Fibroblast of lung (primary cell): ENCODE results near the gene PCSK7. TPM values are rescaled to one million over a fixed set of nuclear protein-coding genes. Genes with fewer than 3 reads are reported as not detected.

ENCODE experiments used
- DNase-seq, 2 donors: peaks; one replicate each; pipeline versions ENCODE4 v3.0.0 to v3.0.0-alpha.2; 2010; ENCODE audit warnings: low read depth in 2 of 2
- H2AFZ ChIP-seq: 2 replicates; pipeline ENCODE4 v1.5.1; 2012; ENCODE audit warnings: low read length, control low read depth, inconsistent platforms
- H3K27ac ChIP-seq: 2 replicates; pipeline ENCODE4 v1.5.1; 2011; ENCODE audit warnings: low read length, control low read depth; ENCODE audit not compliant: insufficient read depth
- H3K27me3 ChIP-seq: 2 replicates; pipeline ENCODE4 v1.5.1; 2011; ENCODE audit warnings: mild to moderate bottlenecking, low read length; ENCODE audit not compliant: control insufficient read depth, insufficient read depth
- H3K36me3 ChIP-seq: 2 replicates; pipeline ENCODE4 v1.5.1; 2011; ENCODE audit warnings: low read length; ENCODE audit not compliant: control insufficient read depth, insufficient read depth
- H3K4me1 ChIP-seq: 2 replicates; pipeline ENCODE4 v1.5.1; 2011; ENCODE audit warnings: low read length; ENCODE audit not compliant: control insufficient read depth, insufficient read depth; ENCODE audit errors: extremely low read depth
- H3K4me2 ChIP-seq: 2 replicates; pipeline ENCODE4 v1.5.1; 2011; ENCODE audit warnings: low read length, control low read depth; ENCODE audit not compliant: insufficient read depth; ENCODE audit errors: extremely low read depth
- H3K4me3 ChIP-seq, 4 experiments: fragments of 200-600 bp in 1 of 4; sonication (generic) in 1 of 4; replicated peaks in 1 of 4; 2 replicates each; pipeline ENCODE4 v1.5.1; 2011 to 2016; ENCODE audit warnings: low read length in 4 of 4, low read depth in 3 of 4, mild to moderate bottlenecking in 3 of 4, control low read depth in 2 of 4, inconsistent platforms in 1 of 4, mixed read lengths in 1 of 4; ENCODE audit not compliant: insufficient read depth in 1 of 4; ENCODE audit errors: control extremely low read depth in 1 of 4
- H3K79me2 ChIP-seq: 2 replicates; pipeline ENCODE4 v1.5.1; 2012; ENCODE audit warnings: mild to moderate bottlenecking, low read length, inconsistent platforms; ENCODE audit not compliant: control insufficient read depth, insufficient read depth
- H3K9ac ChIP-seq: 2 replicates; pipeline ENCODE4 v1.5.1; 2011; ENCODE audit warnings: mild to moderate bottlenecking, low read length, control low read depth; ENCODE audit not compliant: insufficient read depth
- H3K9me3 ChIP-seq: 2 replicates; pipeline ENCODE4 v1.5.1; 2012; ENCODE audit warnings: low read depth, low read length; ENCODE audit not compliant: control insufficient read depth, insufficient read depth
- H4K20me1 ChIP-seq: 2 replicates; pipeline ENCODE4 v1.5.1; 2011; ENCODE audit warnings: low read length; ENCODE audit not compliant: control insufficient read depth, insufficient read depth; ENCODE audit errors: extremely low read depth
- CTCF ChIP-seq, 2 donors: IDR thresholded peaks in 1 of 2; conservative IDR thresholded peaks in 1 of 2; 1 replicate in 1 of 2; 2 replicates in 1 of 2; pipeline ENCODE4 v1.5.1; 2011 to 2012; ENCODE audit warnings: low read length in 2 of 2, control low read depth in 1 of 2, inconsistent platforms in 1 of 2, low read depth in 1 of 2, mild to moderate bottlenecking in 1 of 2
- EZH2 ChIP-seq: IDR thresholded peaks from 2 replicates; pipeline ENCODE4 v1.5.1; 2012; ENCODE audit warnings: low read length, control low read depth, mild to moderate bottlenecking; ENCODE audit errors: missing control alignments
- polyA plus RNA-seq, 2 donors: library from polyadenylated mRNA; depleted of rRNA in 1 of 2; stranded (reverse) in 1 of 2; unstranded in 1 of 2; fragments of >200 nt; gene quantifications; 2 replicates each; pipeline ENCODE4 v1.2.1, GENCODE V29; 2011 to 2012; ENCODE audit warnings: missing spikeins in 1 of 2
- total RNA-seq: library from RNA; depleted of rRNA; stranded (reverse); fragments of >200 nt; gene quantifications from 2 replicates; pipeline ENCODE4 v1.2.1, GENCODE V29; 2014

The PCSK7 gene
- total and polyA plus RNA-seq, 2 donors (not counting 1 experiment from before 2014, with no cell fraction given) = 26.8 to 38.3 TPM

- H3K79me2 ChIP-seq = no peaks in the 10 kb centered on the region
- H4K20me1 ChIP-seq = no peaks in the 10 kb centered on the region
- no peak overlapping the region for H3K4me2 ChIP-seq
- H3K27me3 ChIP-seq = no peaks in the 10 kb centered on the region
- DNase-seq = no peak
- TF ChIP-seq EZH2 (no peak), CTCF (conservative IDR thresholded peaks at IDR 0.05 in 1 of 2, IDR thresholded peaks at IDR 0.05 in 1 of 2; ENCODE audit: low read depth in 1 of 2, low read length in 2 of 2) (no peak)
- H2AFZ ChIP-seq = no peak overlapping the region
- no peak overlapping the region for H3K27ac ChIP-seq
- H3K9ac ChIP-seq = no peak overlapping the region
- H3K36me3 ChIP-seq = peaks cover 22% of the 10 kb centered on the region
- no peaks in the 10 kb centered on the region for H3K9me3 ChIP-seq
- no peaks in the 10 kb centered on the region for H3K4me1 ChIP-seq
- no peak overlapping the region for H3K4me3 ChIP-seq
Measured at GRCh38 chr11:117187428-117187798, 44.5 kb downstream of the PCSK7 start.

- Histone ChIP-seq H3K4me3 (no peak overlapping the region), H3K79me2 (no peaks in the 10 kb centered on the region), H3K9ac (no peak overlapping the region), H3K9me3 (no peaks in the 10 kb centered on the region), H4K20me1 (no peaks in the 10 kb centered on the region), H2AFZ (no peak overlapping the region), H3K4me2 (no peak overlapping the region), H3K4me1 (no peaks in the 10 kb centered on the region), H3K27ac (no peak overlapping the region), H3K27me3 (no peaks in the 10 kb centered on the region), H3K36me3 (peaks cover 24% of the 10 kb centered on the region)
- TF ChIP-seq CTCF (conservative IDR thresholded peaks at IDR 0.05 in 1 of 2, IDR thresholded peaks at IDR 0.05 in 1 of 2; ENCODE audit: low read depth in 1 of 2, low read length in 2 of 2) (no peak), EZH2 (no peak)
- DNase-seq = no peak
Measured at GRCh38 chr11:117187007-117187406, 44.9 kb downstream of the PCSK7 start.

GRCh38 chr11:117186431-117186761, 45.5 kb downstream of the PCSK7 start:
- no peaks in the 10 kb centered on the region for H3K9me3 ChIP-seq
- peaks cover 21% of the 10 kb centered on the region for H3K36me3 ChIP-seq
- H3K4me1 ChIP-seq = no peaks in the 10 kb centered on the region
- H2AFZ ChIP-seq = no peak overlapping the region
- H3K27me3 ChIP-seq = no peaks in the 10 kb centered on the region
- no peaks in the 10 kb centered on the region for H3K79me2 ChIP-seq
- TF ChIP-seq EZH2 (no peak), CTCF (conservative IDR thresholded peaks at IDR 0.05 in 1 of 2, IDR thresholded peaks at IDR 0.05 in 1 of 2; ENCODE audit: low read depth in 1 of 2, low read length in 2 of 2) (no peak)
- no peak for DNase-seq
- no peak overlapping the region for H3K9ac ChIP-seq
- no peak overlapping the region for H3K4me3 ChIP-seq
- H3K4me2 ChIP-seq = no peak overlapping the region
- no peaks in the 10 kb centered on the region for H4K20me1 ChIP-seq
- H3K27ac ChIP-seq = no peak overlapping the region
